NCI-H2029 treated with DMSO at 0.1 percent for 48 hours (cell line): ENCODE measurements around the gene PXN.

ENCODE experiments used
- DNase-seq: peaks from one replicate; lab custom pipeline; 2025; lab: John Stamatoyannopoulos, UW

Gene PXN

DNA sequence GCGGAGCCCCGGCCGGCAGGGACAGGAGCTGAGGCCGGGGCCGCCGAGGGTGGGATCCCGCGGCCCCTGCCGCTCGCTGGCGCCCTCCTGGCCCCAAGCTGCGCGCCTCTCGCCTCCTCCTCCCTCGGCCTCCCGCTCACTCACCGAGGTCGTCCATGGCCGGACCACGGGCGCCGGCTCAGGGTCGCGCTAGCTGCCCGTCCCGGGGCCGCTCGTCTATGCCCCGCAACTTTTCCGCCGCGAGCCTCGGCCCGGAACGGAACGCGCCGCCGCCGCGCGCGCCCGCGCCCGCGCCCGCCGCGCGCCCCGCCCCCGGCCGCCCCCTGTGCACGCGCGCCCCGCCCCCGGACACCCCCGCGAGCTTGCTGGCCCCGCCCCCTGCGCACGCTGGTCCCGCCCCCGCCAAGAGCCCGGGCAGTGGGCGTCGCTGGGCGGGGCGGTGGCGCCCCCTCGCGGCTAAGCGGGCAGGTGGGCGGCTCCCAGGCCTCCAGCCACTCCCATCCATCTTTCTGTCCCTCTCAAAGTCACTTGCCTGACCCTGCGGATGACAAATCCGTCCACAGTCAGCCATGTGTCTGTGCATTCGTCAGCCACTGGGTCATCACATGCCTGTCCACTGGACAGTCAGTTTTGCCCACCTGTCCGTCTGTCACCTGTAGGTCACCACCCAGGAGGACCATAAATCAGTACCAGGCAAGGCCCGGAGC is at the start of gene PXN:
Gene PXN, minus strand, starts transcription at position 258 of the 707 bp plus-strand sequence. Its CDS starts 101 bp downstream, at position 157.
- peak; percentile 36 for DNase-seq

DNA sequence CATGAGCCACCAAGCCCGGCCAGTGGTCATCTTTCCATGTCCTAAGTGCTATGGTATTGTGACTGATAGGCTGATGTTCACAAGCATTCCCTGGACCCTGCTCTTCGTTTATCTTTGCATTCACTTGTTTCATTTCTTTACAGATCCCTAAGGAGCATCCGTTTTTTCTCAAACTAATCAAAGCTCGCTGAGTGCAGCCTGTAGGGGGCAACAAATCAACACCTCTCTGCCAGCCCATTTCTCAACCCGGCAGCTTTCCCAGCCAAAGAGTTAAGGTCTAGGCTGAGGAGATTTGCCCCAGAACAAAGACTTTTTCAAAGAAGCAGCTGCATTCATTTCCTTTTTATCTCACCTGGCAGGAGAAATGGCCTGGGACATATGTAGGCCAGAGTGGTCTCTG is 48.7 kb upstream of the PXN start:
- DNase-seq, result no peak

DNA sequence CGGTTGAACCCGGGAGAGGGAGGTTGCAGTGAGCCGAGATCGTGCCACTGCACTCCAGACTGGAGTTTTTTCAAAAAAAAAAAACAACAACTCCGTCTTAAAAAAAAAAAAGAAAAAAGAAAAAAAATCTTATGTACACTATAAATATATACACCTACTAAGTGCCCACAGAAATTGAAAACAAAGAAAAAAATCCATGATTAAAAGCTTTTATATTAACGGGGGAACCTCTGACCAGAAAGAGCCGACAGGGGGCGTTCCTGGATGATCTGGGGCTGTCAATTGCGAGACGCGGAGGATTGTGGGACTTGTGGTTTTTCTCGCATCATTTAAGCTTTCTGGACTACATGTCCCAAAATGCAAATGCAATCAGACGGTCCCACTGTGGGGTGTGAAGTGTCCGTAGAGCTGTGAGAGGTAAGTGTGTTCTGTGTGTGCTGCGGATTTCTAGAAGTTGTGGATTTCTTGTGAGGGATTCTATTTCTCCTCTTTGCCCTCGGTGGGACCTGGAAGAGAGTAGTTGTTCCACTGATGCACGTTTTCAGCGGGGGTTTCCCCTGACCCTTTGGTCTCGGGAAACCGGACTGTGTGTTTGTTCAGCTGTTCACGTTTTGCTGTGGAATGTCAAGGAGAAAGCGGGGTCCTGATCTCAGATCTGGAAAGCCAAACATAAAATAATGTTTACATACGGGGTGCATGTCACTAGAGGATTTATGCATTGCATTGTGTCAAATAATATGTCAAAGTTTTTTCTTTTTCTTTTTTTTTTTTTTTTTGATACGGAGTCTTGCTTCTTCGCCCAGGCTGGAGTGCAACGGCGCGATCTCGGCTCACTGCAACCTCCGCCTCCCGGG is 36.7 kb upstream of the PXN start, which contains the start of gene SIRT4:
Gene SIRT4, plus strand, starts transcription at position 360 of the 854 bp plus-strand sequence. CDS start 1,241 bp downstream, outside the sequence.
- peak; percentile 97 for DNase-seq

DNA sequence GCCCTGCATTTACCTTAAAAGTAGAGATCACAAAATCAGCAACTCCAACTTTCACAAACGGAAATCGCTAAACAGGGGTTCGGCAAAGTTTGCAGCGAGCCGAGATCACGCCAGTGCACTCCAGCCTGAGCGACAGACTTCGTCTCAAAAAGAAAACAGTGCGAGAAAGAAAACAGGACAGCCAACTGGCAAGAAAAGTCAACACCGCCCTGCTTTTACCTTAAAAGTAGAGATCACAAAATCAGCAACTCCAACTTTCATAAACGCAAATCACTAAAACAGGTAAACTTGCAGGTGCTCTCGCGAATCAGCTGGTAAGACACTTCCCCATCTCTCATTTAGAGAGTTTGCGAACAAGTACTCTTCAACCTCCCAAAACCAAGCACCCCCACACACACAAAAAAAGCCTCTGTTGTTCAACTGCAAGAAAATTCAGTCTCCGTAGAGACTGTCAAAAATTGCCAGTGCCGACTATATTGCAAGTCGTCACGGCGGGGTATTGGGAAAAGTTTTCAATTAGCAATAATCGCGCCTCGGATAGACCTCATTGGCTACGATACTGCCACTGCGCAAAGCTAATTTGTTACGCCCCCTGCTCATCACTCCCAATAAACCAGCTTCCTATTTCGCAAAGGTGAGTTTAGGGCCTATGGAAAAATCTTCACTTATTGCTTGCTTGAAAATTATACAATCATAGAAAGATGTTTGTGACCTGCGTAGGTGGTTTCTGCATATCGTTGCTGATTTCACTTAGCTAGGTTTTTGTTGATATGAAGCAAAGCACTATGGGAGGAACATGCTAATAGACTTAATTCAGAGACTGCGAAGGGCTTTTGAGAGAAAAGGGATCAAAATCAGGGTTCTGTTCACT is 27.4 kb upstream of the PXN start, which contains the start of gene RNU4-1:
Gene RNU4-1, minus strand, starts transcription at position 577 of the 871 bp plus-strand sequence.
- DNase-seq, result peak; percentile 76

- DNase-seq, result no peak
These were observed 26.8 kb upstream of the PXN start for GRCh38 chr12:120292411-120292660.

GRCh38 chr12:120290609-120291305 is 25.2 kb upstream of the PXN start:
- DNase-seq, result peak; percentile 3

DNA sequence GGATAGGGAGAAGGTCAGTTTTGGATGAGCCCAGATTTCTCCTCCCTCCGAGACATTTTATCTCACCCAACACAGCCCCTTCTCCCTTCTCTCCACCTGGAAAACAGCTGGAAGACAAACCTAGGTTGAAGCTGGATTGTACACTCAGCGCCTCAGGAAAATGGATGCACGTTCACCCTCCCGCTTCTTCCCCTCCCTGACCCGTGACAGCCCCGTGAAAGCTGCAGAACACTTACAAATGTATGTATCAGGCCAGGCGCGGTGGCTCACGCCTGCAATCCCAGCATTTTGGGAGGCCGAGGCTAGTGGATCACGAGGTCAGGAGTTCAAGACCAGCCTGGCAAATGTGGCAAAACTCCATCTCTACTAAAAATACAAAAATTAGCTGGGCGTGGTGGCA is 22.0 kb upstream of the PXN start:
- no peak for DNase-seq

DNA sequence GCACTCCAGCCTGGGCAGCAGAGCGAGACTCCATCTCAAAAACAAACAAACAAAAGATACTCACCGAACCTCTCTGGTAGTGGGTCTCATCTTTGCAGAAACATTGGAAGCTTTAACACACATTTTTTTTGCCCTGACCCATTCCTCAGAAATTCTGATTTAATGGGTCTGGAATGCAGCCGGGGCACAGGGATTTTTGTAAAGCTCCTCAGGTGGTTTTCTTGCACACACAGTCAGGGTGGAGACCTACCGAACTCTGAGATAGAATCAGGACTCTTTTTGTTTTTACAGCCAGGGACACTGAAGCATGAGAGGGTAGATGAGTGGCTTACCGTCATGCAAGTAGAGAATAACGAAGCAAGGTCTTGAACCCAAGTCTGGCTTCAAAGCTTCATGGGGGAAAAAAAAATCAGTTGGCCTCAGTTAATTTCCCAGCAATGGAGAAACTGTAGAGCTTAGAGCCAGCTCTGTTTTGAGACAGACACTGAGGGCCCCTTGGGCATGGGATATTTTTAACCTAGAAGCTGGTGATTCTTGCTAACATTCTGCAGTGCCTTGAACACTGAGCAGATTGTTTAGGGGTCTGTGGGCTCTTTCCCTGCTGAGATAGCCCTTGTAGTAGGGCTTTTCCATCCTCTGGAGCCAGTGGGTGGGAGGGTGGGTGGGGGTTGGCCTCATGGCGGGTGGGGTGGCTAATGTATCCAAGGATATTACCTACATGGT is 21.4 kb upstream of the PXN start:
- DNase-seq, result no peak

GRCh38 chr12:120284381-120284780 is 18.9 kb upstream of the PXN start:
- DNase-seq, result no peak

DNA sequence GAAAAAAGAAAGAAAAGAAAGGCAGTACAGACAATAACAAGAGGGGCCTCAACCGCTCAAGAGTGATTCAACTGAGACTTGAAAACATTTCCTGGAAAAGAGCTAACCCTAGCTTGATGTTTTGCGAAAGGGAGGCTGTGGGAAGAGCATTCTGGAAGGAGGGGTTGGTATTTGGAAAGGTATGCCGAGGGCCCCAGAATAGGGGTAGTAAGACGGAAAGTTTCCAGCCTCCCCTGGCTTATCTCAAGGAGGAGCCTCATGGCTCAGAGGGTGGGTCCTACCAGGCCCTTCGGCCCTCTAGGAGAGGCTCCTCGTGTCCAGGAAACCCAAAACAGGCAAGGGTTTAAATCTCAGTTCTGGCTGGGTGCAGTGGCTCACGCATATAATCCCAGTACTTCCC is 17.8 kb upstream of the PXN start:
- no peak for DNase-seq

GRCh38 chr12:120278137-120279069 is 12.9 kb upstream of the PXN start:
- no peak for DNase-seq

GRCh38 chr12:120276734-120277133 is 11.2 kb upstream of the PXN start:
- DNase-seq, result no peak

DNA sequence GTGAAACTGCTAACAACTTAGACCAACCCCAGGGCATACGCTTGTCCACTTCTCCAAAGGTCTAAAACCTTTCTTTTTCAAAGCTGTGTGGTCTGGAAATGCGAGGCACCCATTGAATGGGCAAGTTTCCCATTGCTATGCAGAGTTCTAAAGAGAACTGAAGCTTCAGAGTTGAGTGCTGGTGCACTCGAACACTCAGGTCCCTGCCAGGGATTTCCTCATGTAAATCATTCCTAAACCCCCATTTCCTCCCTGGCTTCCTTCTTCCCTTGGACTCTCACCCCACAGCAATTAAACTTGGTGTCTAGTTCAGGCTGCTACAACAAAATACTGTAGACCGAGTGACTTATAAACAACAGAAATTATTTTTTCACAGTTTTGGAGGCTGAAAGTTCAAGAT is 2.2 kb upstream of the PXN start:
- DNase-seq, result no peak

DNA sequence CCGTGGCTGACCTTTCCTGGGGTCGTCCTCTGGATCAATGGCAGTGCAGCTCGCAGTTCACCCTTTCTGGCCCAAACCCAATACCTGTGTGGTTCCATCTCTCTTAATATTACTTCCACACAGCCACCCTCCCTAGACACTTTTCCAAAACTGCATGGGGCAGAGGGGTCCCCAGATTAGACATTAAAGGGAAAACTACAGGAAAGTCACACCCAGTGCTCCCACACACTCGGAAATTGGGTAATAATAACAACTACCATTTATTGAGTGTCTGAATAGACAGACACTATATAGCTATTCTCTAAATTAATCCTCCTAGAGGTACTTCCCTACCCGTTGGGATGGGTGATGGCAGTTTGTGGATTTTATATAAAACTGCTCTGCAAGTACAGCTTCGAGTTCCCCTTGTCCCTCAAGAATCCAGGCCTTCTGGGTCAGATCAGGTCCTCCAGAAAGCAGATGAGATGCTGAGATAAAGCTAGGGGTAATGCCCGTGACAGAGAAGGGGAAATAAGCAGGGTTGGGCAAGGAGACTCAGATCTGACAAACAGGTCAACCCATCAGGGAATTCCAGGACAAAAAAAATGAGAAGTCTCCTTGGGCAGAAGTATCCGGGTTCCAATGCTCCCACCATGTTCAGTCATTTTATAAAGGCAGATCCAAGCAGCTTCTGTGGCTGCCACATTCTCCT is 795 bp upstream of the PXN start:
- no peak for DNase-seq

GRCh38 chr12:120264904-120265472 is 542 bp downstream of the PXN start:
- no peak for DNase-seq

DNA sequence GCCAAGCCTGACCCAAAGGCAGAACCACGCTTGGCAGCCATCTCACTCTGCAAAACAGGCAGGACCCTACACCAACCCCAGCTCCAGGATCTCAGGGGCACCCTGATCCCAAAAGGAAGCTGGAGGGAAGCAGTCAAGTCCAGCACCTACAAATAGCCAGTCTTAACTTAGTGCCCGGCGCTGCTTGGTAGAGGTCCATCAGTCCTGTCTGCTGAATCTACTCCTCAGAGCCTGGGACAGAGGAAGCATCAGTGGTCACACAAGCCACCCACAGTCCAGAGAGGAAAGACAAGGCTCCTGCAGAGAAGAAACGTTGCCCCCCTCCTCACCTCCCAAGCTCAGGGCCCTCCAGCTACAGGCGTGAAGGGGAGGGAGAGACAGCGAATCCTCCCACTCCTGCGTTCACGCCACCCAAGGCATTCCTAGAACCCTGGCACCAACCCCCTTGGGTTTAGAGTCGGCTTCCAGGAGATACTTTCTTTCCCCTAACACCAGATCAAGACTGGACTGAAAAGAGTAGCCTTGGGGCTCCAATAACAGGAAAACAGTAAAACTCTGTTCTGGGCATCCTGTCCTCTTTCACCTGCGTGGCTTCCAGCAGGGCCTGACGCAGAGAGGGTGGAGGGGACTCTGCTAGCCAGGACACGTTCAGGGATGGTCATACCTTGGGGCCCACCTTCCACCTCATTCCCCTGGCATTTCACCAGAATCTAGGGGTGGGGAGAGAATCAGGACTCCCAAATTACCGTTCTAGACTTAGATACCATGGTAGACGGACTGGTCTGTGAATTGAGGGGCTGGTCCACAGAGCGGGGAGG is 1.2 kb downstream of the PXN start:
- DNase-seq, result no peak

GRCh38 chr12:120263748-120264085 is 1.8 kb downstream of the PXN start:
- no peak for DNase-seq
